Activated CD8-positive, alpha-beta memory T cell treated with anti-CD3 and anti-CD28 coated beads for 1 hour (primary cell): ENCODE data around the gene DENND5A.
"Not testable (repeated sequence)": the region's sequence is repeated elsewhere in the genome, so short reads cannot be mapped to it uniquely, and the experiment has no call there.

ENCODE experiments used
- DNase-seq, 2 donors: peaks; one replicate each; pipeline ENCODE4 v3.0.0-alpha.2; 2020; ENCODE audit warnings: low read depth in 1 of 2; ENCODE audit errors: extremely low read depth in 1 of 2

Gene DENND5A

GRCh38 chr11:9103542-9104276 is 161.4 kb downstream of the DENND5A start:
- DNase-seq: no peak

GRCh38 chr11:9099617-9100016 is 165.5 kb downstream of the DENND5A start:
- no peak for DNase-seq

GRCh38 chr11:9098455-9098854 is 166.7 kb downstream of the DENND5A start:
- DNase-seq: not testable (repeated sequence)

- not testable (repeated sequence) for DNase-seq
Observed at GRCh38 chr11:9097186-9097943, 167.8 kb downstream of the DENND5A start.

- DNase-seq: no peak
Observed at GRCh38 chr11:9096427-9096826, 168.7 kb downstream of the DENND5A start.

- no peak for DNase-seq
Observed at GRCh38 chr11:9095421-9095820, 169.7 kb downstream of the DENND5A start.

GRCh38 chr11:9094420-9094819 is 170.7 kb downstream of the DENND5A start:
- DNase-seq: no peak

- DNase-seq: no peak
Observed at GRCh38 chr11:9092853-9093778, 172.0 kb downstream of the DENND5A start.

- DNase-seq: no peak
Observed at GRCh38 chr11:9092072-9092471, 173.1 kb downstream of the DENND5A start.

- no peak for DNase-seq
Observed at GRCh38 chr11:9091044-9091922, 173.9 kb downstream of the DENND5A start, which contains the start of gene SCUBE2. Gene SCUBE2 (minus strand): TSS chr11:9091599. CDS start chr11:9091528, 71 bp downstream.

GRCh38 chr11:9090488-9091043 is 174.6 kb downstream of the DENND5A start:
- no peak for DNase-seq

- no peak for DNase-seq
Observed at GRCh38 chr11:9089636-9090035, 175.5 kb downstream of the DENND5A start.

- no peak for DNase-seq
Observed at GRCh38 chr11:9089061-9089460, 176.1 kb downstream of the DENND5A start.
